DOHH2 (cell line): ENCODE data around the gene KCP.

Experiments
- CTCF ChIP-seq: fragments of 200-600 bp; sonication (generic); IDR thresholded peaks from one replicate; pipeline ENCODE4 v1.5.1; 2014; ENCODE audit warnings: antibody characterized with exemption, mild to moderate bottlenecking, low read depth, low read length; ENCODE audit not compliant: poor library complexity, severe bottlenecking
- EZH2phosphoT487 ChIP-seq: fragments of 200-600 bp; sonication (generic); IDR thresholded peaks from 2 replicates; pipeline ENCODE4 v1.6.1; 2017; ENCODE audit warnings: borderline replicate concordance, mild to moderate bottlenecking, antibody characterized with exemption, low read length, moderate library complexity, mixed read lengths

GRCh38 chr7:128937271-128937646, 26.8 kb upstream of the KCP start:
- TF ChIP-seq CTCF, result no peak
- no peak for TF ChIP-seq EZH2phosphoT487
